Measurements from ENCODE around the gene TMEFF1.

The TMEFF1 gene

DNA sequence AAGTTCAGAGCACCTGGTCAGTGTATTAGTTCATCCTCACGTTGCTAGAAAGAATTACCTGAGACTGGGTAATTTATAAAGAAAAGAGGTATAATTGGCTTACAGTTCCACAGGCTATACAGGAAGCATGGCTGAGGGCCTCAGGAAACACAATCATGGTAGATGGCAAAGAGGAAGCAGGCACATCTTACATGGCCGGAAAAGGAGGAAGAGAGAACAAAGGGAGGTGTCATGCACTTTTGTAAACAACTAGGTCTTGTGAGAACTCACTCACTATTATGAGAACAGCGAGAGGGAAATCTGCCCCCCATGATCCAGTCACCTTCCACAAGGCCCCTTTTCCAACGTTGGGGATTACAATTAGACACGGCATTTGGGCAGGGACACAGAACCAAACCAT lies 76.1 kb downstream of the TMEFF1 start:
- TF ChIP-seq, protein P1, sequence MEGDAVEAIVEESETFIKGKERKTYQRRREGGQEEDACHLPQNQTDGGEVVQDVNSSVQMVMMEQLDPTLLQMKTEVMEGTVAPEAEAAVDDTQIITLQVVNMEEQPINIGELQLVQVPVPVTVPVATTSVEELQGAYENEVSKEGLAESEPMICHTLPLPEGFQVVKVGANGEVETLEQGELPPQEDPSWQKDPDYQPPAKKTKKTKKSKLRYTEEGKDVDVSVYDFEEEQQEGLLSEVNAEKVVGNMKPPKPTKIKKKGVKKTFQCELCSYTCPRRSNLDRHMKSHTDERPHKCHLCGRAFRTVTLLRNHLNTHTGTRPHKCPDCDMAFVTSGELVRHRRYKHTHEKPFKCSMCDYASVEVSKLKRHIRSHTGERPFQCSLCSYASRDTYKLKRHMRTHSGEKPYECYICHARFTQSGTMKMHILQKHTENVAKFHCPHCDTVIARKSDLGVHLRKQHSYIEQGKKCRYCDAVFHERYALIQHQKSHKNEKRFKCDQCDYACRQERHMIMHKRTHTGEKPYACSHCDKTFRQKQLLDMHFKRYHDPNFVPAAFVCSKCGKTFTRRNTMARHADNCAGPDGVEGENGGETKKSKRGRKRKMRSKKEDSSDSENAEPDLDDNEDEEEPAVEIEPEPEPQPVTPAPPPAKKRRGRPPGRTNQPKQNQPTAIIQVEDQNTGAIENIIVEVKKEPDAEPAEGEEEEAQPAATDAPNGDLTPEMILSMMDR (IDR thresholded peaks at IDR 0.05; ENCODE audit: insufficient read depth, low read depth, low read length, missing control alignments) = no peak
- H3K4me3 ChIP-seq (ENCODE audit: low read depth, low read length) = no peak overlapping the region
- DNase-seq (ENCODE audit: low read depth) = peak; percentile 3

- peak; percentile 50 for DNase-seq (ENCODE audit: low read depth)
- H3K4me3 ChIP-seq (ENCODE audit: low read depth, low read length) = no peak overlapping the region
- TF ChIP-seq, protein P1 (IDR thresholded peaks at IDR 0.05; ENCODE audit: insufficient read depth, low read depth, low read length, missing control alignments) = no peak
Measured at GRCh38 chr9:100554935-100555401, 82.0 kb downstream of the TMEFF1 start.

- TF ChIP-seq, protein P1 (IDR thresholded peaks at IDR 0.05; ENCODE audit: insufficient read depth, low read depth, low read length, missing control alignments) = no peak
- DNase-seq (ENCODE audit: low read depth) = peak; percentile 17
- no peak overlapping the region for H3K4me3 ChIP-seq (ENCODE audit: low read depth, low read length)
Measured at GRCh38 chr9:100555471-100555870, 82.5 kb downstream of the TMEFF1 start.

DNA sequence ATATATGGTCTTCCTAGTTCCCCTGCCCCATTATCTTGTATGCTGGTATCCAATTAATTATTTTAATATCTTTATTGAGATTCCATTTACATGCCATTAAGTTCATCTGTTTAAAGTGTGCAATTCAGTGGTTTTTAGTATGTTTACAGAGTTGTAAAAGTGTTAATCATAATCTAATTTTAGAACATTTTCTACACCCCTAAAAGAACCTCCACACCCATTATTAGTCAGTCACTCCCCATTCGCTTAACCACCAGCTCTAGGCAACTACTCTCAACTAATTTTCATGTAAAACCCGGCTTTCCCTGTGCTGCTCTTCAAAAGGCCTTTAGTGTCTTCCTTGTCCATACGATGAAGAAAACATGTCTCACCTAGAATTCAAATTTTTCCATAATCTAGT lies 84.1 kb downstream of the TMEFF1 start:
- H3K4me3 ChIP-seq (ENCODE audit: low read depth, low read length) = no peak overlapping the region
- TF ChIP-seq, protein P1 (IDR thresholded peaks at IDR 0.05; ENCODE audit: insufficient read depth, low read depth, low read length, missing control alignments) = no peak
- DNase-seq (ENCODE audit: low read depth) = no peak

DNA sequence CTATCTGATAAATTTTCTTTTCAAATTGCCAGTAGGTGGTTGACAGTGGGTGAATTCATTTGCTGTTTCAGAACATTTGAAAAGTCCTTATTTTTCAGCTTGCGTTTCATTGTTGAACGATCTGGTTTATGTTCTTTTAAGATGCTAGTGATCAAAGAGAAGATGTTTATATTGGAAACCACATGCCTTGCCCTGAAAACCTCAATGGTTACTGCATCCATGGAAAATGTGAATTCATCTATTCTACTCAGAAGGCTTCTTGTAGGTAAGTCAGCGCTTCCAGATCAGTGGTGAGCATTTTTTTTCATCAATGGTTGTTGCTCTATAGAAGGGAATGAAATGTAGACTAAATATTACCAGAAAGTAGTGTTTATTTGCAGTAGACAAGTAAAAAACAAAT lies 88.3 kb downstream of the TMEFF1 start:
- TF ChIP-seq, protein P1 (IDR thresholded peaks at IDR 0.05; ENCODE audit: insufficient read depth, low read depth, low read length, missing control alignments) = no peak
- DNase-seq (ENCODE audit: low read depth) = no peak

GRCh38 chr9:100567856-100568255 lies 94.9 kb downstream of the TMEFF1 start:
- H3K4me3 ChIP-seq (ENCODE audit: low read depth, low read length) = no peak overlapping the region
- no peak for DNase-seq (ENCODE audit: low read depth)
- TF ChIP-seq, protein P1 (IDR thresholded peaks at IDR 0.05; ENCODE audit: insufficient read depth, low read depth, low read length, missing control alignments) = no peak

More for the DNA sequence above, 88.3 kb downstream of the TMEFF1 start:
- no peak overlapping the region for H3K4me3 ChIP-seq (ENCODE audit: low read depth, low read length)

DNA sequence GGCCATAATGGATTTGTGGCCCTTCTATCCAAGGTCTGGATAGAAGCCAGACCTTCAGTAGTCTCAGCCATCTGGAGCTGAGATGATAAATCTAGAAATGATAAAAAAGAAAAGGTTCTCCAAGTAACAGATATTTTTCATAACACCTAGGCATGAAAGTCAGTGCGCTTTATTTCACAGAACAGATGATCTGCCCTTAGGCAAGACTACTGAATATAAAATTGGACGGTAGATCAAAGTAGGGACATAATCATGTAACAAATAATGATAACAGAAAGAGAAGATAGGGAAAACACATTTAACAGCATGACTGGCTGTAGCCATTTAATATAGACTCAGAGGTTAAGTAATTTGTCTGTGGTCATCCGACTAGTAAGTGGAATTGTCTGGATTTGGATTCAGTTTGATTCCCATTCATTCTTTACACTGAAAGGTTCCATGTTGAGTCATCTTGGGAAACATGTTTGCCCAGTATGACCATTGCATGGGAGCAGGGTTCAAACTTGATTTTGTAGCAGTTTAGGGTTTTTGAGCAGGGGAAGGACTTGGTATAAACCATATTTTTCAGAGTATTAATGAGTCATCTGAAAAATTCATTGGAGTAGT lies 100.8 kb downstream of the TMEFF1 start:
- H3K4me3 ChIP-seq (ENCODE audit: low read depth, low read length) = no peak overlapping the region
- no peak for DNase-seq (ENCODE audit: low read depth)
- TF ChIP-seq, protein P1 (IDR thresholded peaks at IDR 0.05; ENCODE audit: insufficient read depth, low read depth, low read length, missing control alignments) = no peak
